NCI-H2227 treated with DMSO at 0.1 percent for 48 hours (cell line): Measurements from ENCODE around the gene SMOC2.

Experiments
- DNase-seq: peaks from one replicate; lab custom pipeline; 2025; lab: John Stamatoyannopoulos, UW

SMOC2 gene

DNA sequence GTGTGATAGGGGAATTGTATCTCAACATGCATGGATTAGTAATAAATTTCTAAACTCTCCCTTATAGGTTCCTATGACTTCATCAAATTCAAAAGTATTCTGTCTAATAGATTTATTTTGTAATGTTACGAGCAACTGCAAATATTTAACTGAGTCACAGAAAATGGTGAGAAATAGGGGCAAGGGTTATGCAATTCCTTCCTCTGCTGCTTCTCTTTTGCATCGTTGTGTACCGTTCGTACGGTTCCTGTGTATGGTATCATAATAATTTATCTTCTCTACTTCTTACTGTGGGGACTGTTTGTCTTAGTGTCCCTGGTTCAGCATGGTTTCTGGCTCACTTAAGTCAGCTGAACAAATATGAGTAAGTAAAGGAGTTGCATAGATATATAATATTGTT is 44.8 kb downstream of the SMOC2 start:
- DNase-seq, result no peak

DNA sequence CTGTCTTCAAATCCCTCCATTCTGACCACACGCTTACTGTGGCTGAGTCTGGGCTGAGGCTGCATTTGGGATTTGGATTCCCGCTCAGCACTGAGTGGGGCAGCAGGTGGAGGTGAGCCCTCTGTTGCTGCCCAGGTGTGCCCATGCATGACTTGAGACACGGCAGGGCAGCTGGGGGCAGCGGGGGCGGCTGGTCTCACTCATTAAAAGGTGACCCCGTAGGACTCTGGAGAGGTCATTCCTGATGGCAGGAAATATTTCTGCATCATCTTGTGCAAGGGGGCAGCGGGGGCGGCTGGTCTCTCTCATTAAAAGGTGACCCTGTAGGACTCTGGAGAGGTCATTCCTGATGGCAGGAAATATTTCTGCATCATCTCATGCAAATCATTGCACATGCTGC is 49.8 kb downstream of the SMOC2 start:
- no peak for DNase-seq

DNA sequence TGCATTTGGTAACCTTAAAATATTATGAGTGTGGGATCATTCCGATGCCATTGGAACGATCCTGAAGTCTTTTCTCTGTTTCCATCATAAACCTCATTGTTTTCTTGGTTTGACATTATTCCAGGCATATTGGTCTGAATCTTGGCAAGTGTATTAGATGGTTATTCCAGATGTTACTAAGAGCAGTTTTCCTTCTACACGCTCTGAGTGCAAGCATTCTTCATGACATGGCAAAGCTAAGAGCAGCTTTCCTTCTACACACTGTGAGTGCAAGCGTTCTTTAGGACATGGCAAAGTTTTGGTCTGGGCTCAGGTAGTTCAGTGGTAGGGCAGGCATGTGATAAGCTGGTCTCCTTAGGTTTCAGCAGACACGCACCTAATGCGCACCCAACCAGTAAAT is 53.0 kb downstream of the SMOC2 start:
- DNase-seq, result no peak

- DNase-seq, result no peak
Observed at GRCh38 chr6:168494726-168495125, 53.7 kb downstream of the SMOC2 start.

DNA sequence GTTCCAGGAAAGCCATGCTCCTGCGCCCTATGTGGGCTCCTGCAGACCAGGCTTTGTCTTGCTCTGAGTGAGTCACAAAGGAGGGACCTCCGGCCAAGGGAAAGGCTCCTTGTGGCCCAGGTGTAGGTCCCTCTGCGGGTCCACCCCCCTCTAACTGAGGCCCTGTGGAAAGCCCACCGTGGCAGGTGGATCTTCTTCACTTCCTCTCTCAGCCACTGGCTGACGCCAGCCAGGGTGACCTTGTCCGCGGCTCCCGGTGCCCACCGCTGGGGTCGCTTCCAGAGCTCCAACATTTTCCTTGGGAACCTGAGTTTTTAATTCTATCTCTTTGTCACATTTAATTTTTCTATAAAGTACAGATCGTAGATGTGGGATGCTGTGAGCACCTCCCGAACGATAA is 54.1 kb downstream of the SMOC2 start:
- DNase-seq, result no peak

DNA sequence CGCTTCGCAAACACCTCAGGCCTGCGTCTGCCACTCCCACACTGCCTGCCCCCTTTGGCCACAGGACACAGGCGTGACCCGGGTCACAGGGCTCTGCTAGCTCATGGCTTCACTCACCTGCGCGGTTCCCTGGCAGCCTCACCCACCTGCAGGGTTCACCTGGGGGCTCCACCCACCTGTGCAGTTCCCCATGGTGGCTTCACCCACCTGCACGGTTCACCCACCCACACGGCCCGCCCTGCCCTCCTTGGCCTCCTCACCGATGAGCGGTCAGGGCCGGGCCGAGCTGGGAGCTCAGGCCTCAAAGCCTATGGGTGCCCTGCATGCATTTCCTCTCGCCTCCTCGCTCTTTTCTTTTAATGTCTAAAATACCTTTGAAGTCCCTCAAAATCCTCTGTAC is 54.7 kb downstream of the SMOC2 start:
- no peak for DNase-seq

- no peak for DNase-seq
Observed at GRCh38 chr6:168496139-168496996, 55.4 kb downstream of the SMOC2 start.

DNA sequence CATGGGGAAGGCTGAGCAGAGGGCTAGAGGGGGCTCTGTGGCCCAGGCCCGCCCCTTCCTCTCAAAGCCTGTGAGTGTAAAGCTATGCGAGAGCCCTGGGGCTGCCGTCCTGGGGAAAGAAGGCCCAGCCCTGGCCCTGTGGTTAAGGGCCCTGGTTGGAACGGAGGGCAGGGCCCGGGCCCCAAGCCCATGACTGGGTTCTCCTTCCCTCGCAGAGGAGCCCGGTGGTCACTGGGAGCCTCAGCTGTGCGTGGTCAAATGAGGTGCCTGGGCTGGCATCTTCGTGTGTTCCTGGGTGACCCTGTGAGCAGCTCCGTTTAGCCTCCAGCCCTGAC is 56.0 kb downstream of the SMOC2 start:
- DNase-seq, result peak; percentile 7

DNA sequence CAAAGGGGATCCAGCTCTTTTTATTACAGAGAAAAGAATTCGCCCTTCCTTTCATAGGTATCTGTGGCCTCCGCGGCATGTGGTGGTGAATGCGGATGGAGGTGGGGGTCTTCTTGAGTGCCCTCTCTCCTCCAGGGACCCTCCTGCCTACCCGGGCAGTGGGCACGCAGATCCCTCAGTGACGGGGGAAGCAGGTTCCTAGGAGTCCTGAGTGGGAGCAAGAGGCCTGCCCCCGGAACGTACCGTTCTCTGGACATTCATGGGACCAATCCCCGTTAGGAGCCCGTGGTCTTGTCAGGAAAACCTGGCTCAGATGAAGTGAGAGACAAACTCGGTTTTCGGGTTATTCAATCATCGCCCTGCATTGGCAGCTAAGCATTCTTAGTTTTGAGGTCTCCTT is 56.4 kb downstream of the SMOC2 start:
- DNase-seq, result no peak

DNA sequence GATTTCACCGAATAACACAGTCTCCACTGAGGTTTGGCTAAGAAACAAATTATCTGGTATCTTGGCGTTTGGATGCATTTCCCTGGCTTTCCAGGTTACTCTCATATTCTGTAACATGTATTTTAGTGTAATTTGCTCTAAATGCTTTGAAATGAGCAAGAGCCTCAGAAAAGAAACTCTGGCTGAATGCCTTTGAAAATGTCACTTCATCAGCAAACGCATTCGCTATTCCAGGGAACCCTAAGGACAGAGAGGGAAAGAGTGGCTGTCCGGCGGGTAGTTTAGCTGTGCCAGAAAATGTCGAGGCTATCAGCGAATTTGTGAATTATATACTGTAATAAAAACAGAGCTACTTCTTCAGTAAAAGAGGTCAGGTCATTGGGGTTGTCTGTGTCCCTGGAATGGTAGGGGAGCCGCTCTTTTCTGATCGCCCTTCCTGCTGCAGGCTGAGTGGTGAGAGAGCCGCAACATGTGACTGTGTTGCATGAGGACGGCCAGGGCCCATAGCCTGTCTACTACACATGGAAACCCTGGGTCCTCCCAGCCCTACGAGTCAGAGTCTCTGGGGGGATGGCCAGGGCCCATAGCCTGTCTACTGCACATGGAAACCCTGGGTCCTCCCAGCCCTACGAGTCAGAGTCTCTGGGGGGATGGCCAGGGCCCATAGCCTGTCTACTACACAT is 57.3 kb downstream of the SMOC2 start:
- DNase-seq, result peak; percentile 4

GRCh38 chr6:168499045-168499650 is 58.2 kb downstream of the SMOC2 start:
- DNase-seq, result no peak

DNA sequence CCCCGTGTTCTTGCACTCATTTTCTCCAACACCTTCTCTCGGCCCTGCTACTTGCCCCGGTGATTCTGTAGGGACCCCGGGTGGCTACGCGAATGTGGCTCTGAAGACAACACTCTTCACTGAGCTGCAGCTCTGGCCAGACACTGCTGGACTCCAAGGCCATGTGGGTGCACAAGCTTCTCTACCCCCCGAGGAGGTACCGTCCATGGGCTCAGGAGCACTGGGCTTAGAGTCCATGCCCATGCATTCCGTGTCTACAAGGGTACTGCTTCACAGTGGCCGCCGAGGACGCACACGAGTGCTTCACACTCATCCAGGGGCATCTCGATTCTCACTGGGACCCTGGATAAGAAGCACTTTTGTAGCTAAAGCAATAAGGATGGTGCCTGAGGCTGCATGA is 59.5 kb downstream of the SMOC2 start:
- DNase-seq, result no peak

DNA sequence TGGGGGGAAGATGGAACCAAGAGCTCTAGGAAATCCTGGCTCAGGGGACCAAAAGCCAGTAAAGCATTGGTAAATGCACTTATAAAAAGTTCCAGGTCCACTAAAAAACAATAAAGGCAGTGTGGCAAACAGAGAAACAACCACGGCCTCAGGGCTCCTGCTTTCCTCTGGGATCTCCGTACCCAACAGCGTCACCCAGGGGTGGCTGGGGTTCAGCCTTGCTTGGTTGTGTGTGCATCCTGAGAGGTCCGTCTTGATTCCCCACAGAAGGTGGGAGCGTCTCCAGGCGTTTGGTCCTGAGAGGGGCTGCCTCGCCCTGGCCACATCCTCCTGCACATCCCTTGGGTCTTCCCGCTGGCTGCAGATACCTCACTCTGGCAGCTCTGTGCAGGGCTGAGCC is 60.6 kb downstream of the SMOC2 start:
- no peak for DNase-seq

DNA sequence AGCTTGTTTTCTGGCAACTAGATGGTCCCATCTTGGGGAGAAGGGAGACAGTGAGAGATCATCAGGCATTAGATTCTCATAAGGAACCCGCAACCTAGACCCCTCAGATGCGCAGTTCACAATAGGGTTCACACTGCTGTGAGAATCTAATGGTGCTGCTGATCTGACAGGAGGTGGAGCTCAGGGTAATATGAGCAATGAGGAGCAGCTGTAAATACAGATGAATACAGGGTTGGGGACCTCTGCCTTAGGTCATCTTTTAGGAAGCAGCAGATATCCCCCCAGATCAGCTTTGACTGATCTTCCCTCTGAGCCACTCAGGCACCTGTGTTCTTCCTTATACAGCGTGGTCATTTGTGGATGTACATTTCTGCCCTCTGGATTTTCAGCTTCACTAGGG is 63.4 kb downstream of the SMOC2 start:
- DNase-seq, result no peak

- no peak for DNase-seq
Observed at GRCh38 chr6:168506460-168506859, 65.5 kb downstream of the SMOC2 start.

DNA sequence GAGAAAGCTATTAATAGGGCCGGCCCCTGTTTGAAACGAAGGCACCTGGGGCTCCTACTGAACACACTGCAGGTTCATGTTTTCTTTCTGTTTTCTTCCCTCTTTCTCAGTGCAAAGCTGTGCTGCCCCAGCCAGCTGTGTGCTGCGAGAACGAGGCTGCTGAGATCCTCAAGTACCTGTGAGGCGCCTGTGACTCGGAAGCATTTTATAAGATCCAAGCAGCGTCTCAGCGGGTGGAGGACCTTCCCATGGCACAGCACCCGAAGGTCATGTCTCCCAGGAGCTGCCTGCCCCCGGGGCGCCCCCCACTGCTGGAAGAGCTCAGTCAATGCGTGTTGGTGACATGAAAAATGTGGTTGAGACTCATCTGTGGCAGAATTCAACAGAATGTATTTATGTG is 66.3 kb downstream of the SMOC2 start:
- no peak for DNase-seq

- DNase-seq, result no peak
Observed at GRCh38 chr6:168507730-168508129, 66.7 kb downstream of the SMOC2 start.

GRCh38 chr6:168508903-168509302 is 67.9 kb downstream of the SMOC2 start:
- no peak for DNase-seq

- no peak for DNase-seq
Observed at GRCh38 chr6:168513766-168514165, 72.8 kb downstream of the SMOC2 start.

- DNase-seq, result no peak
Observed at GRCh38 chr6:168514216-168514615, 73.2 kb downstream of the SMOC2 start.

GRCh38 chr6:168515376-168515775 is 74.4 kb downstream of the SMOC2 start:
- no peak for DNase-seq

- DNase-seq, result no peak
Observed at GRCh38 chr6:168516944-168517741, 76.2 kb downstream of the SMOC2 start.
